ENCODE data around the gene CEP57L1.

- TF ChIP-seq CTCF (IDR thresholded peaks at IDR 0.05) (peak in 9 of 12 donors; percentile 13 to 48 (median 37)), POLR2A (IDR thresholded peaks at IDR 0.05) (no peak)
Observed at GRCh38 chr6:109059571-109060021, 35.7 kb upstream of the CEP57L1 start.
